Fibroblast of villous mesenchyme (primary cell): ENCODE measurements around the gene HSCB. TPM values are rescaled to one million over a fixed set of nuclear protein-coding genes. Genes with fewer than 3 reads are reported as not detected.

Experiments used
- DNase-seq: peaks from one replicate; pipeline ENCODE4 v3.0.0-alpha.2; 2010; ENCODE audit warnings: low read depth
- H3K4me3 ChIP-seq: 2 replicates; pipeline ENCODE4 v1.5.1; 2011; ENCODE audit warnings: low read depth, mild to moderate bottlenecking, low read length
- CTCF ChIP-seq: IDR thresholded peaks from 2 replicates; pipeline ENCODE4 v1.5.1; 2012; ENCODE audit warnings: low read depth, mild to moderate bottlenecking, low read length; ENCODE audit not compliant: insufficient read depth
- total RNA-seq: library from RNA; depleted of rRNA; stranded (reverse); fragments of >200 nt; gene quantifications from 2 replicates; pipeline ENCODE4 v1.2.3, GENCODE V29; 2012

Gene HSCB
- total RNA-seq, 1 donor: 11.2 TPM

DNA sequence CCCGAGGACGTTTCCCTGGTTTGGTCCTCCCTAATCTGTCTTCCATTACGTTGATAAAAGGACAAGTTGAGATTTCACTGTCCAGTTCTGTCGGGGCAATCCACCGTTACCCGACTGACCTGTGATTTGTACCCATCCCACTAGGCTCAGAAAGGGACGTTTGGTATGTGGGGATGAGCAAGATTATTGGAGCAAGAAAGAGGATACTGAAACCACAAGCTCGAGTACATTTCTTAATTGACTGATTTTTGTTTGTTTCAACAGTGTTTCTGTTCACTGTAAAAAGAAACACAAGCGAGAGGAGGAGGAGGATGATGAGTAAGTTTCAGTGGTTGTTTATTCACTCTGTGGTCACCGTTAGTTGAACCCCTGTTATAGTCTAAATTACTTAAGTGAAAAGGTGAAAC, 31.6 kb downstream of the HSCB start:
- peak; percentile 69 for DNase-seq
- H3K4me3 ChIP-seq: peak overlapping the region; percentile 73
- TF ChIP-seq CTCF: no peak

DNA sequence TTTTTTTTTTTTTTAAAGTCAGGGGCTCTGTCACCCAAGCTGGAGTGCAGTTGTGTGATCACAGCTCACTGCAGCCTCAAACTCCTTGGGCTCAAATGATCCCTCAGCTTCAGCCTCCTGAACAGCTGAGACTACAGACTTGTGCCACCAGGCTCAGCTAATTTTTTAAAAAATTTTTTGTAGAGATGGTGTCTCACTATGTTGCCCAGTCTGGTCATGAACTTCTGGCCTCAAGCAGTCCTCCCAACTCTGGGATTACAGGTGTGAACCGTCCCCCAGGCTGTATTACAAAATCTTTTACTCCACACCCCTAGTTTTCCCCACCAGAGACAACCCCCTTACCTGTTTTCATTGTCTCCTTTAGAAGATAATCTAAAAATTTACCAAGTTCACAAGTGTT, 32.5 kb downstream of the HSCB start:
- no peak for TF ChIP-seq CTCF
- peak overlapping the region; percentile 73 for H3K4me3 ChIP-seq
- no peak for DNase-seq

- no peak for TF ChIP-seq CTCF
- no peak overlapping the region for H3K4me3 ChIP-seq
- DNase-seq: no peak
Measured at GRCh38 chr22:28779833-28780232, 38.0 kb downstream of the HSCB start.

- no peak overlapping the region for H3K4me3 ChIP-seq
- DNase-seq: no peak
- TF ChIP-seq CTCF: no peak
Measured at GRCh38 chr22:28780296-28780695, 38.5 kb downstream of the HSCB start.

GRCh38 chr22:28783786-28784671, 42.2 kb downstream of the HSCB start:
- H3K4me3 ChIP-seq: no peak overlapping the region
- DNase-seq: peak; percentile 86
- no peak for TF ChIP-seq CTCF

GRCh38 chr22:28788601-28789000, 46.8 kb downstream of the HSCB start:
- TF ChIP-seq CTCF: no peak
- H3K4me3 ChIP-seq: no peak overlapping the region
- DNase-seq: no peak
